Stomach (tissue), 9 donors: ENCODE measurements around the gene NECAB3. TPM values are rescaled to one million over a fixed set of nuclear protein-coding genes. Genes with fewer than 3 reads are reported as not detected.

Experiments used
- DNase-seq, 2 donors: peaks; one replicate each; pipeline versions ENCODE4 v3.0.0 to v3.0.0-alpha.2; 2013 to 2019
- H3K27ac ChIP-seq, 5 donors: fragments of 200-600 bp in 4 of 5; sonication (generic) in 4 of 5; one replicate each; pipeline ENCODE4 v1.5.1; 2013 to 2019; ENCODE audit warnings: mild to moderate bottlenecking in 1 of 5, moderate library complexity in 1 of 5
- H3K27me3 ChIP-seq, 3 donors: fragments of 200-600 bp; sonication (generic); one replicate each; pipeline ENCODE4 v1.5.1; 2017 to 2019; ENCODE audit warnings: mixed run types in 1 of 3
- H3K36me3 ChIP-seq, 4 donors: fragments of 200-600 bp; sonication (generic); 1 replicate in 3 of 4; 2 replicates in 1 of 4; pipeline ENCODE4 v1.5.1; 2016 to 2019
- H3K4me1 ChIP-seq, 4 donors: fragments of 200-600 bp; sonication (generic); one replicate each; pipeline ENCODE4 v1.5.1; 2016 to 2019
- H3K4me3 ChIP-seq, 4 donors: fragments of 200-600 bp; sonication (generic) in 3 of 4; one replicate each; pipeline ENCODE4 v1.5.1; 2016 to 2019; ENCODE audit warnings: mild to moderate bottlenecking in 1 of 4
- H3K9me3 ChIP-seq, 4 donors: fragments of 200-600 bp; sonication (generic); one replicate each; pipeline ENCODE4 v1.5.1; 2016 to 2019
- EP300 ChIP-seq: sonication (generic); formaldehyde crosslinking; IDR thresholded peaks from one replicate; pipeline ENCODE4 v1.6.1; 2017; ENCODE audit warnings: antibody characterized with exemption
- POLR2A ChIP-seq, 4 donors: fragments of 450-650 bp; IDR thresholded peaks; one replicate each; pipeline ENCODE4 v1.6.1; 2016; ENCODE audit warnings: antibody characterized with exemption in 4 of 4, control low read depth in 2 of 4, mild to moderate bottlenecking in 1 of 4, moderate library complexity in 1 of 4
- POLR2AphosphoS5 ChIP-seq, 3 donors: sonication (generic); formaldehyde crosslinking; IDR thresholded peaks; one replicate each; pipeline ENCODE4 v1.6.1; 2016; ENCODE audit warnings: antibody characterized with exemption in 3 of 3
- WGBS, 5 donors: extraction: QIAGEN DNeasy Blood & Tissue Kit in 3 of 5; methylation state at CpG; one replicate each; pipeline versions ENCODE4 v1.1.5 to v1.1.7; 2013 to 2018; 5-methylcytosine and 5-hydroxymethylcytosine counted together
- intact Hi-C: fragments of 100-400 bp; cut with DNase I; formaldehyde crosslinking; loops from one replicate; pipeline ENCODE4 v1.15.1; 2023; ENCODE audit warnings: low total_unique reads
- polyA plus RNA-seq, 3 donors: library from polyadenylated mRNA; stranded (reverse); fragments of 200-250 nt; gene quantifications; one replicate each; pipeline ENCODE4 v1.2.3, GENCODE V29; 2013
- total RNA-seq, 5 donors: library from RNA; depleted of rRNA; stranded (reverse); fragments of >200 nt; gene quantifications; one replicate each; pipeline versions ENCODE4 v1.1.0 to v1.2.3, GENCODE V29; 2014 to 2016
- TF ChIP-seq, protein P1 (sequence below), 7 experiments: fragments of 450-650 bp in 4 of 7; fragments of 200-600 bp in 3 of 7; sonication (generic) in 3 of 7; IDR thresholded peaks; one replicate each; pipeline ENCODE4 v1.5.1; 2016 to 2019; ENCODE audit warnings: antibody characterized with exemption in 7 of 7, control low read depth in 2 of 7, mild to moderate bottlenecking in 1 of 7
- donor health status: healthy with polysubstance abuse.
- donor health status: Bipolar disorder and iron deficiency.
- donor health status: healthy.

NECAB3 gene
- total and polyA plus RNA-seq, 8 donors: 28.1 to 335 (median 68.9) TPM

DNA sequence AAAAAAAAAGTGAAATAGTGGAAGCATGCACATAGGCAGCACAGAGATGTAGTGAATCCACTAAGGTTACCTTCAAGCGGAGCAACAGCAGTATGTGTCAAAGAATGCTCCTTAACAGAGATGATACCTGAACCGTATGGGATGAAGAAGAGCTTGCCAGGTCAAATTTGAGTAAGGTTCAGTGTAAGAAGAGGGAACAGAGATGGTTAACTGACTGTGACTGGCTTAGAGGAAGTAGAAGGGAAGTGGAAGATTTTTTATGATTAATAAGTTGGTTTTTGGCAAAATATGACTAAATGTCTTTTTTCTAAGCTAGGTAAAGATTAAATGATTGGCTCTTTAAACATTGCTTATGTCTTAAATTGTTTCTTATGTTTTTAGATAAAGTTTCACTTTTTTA is 64.7 kb downstream of the NECAB3 start:
- TF ChIP-seq POLR2A (IDR thresholded peaks at IDR 0.05) (no peak), EP300 (no peak), POLR2AphosphoS5 (IDR thresholded peaks at IDR 0.05) (no peak)
- TF ChIP-seq, protein P1, sequence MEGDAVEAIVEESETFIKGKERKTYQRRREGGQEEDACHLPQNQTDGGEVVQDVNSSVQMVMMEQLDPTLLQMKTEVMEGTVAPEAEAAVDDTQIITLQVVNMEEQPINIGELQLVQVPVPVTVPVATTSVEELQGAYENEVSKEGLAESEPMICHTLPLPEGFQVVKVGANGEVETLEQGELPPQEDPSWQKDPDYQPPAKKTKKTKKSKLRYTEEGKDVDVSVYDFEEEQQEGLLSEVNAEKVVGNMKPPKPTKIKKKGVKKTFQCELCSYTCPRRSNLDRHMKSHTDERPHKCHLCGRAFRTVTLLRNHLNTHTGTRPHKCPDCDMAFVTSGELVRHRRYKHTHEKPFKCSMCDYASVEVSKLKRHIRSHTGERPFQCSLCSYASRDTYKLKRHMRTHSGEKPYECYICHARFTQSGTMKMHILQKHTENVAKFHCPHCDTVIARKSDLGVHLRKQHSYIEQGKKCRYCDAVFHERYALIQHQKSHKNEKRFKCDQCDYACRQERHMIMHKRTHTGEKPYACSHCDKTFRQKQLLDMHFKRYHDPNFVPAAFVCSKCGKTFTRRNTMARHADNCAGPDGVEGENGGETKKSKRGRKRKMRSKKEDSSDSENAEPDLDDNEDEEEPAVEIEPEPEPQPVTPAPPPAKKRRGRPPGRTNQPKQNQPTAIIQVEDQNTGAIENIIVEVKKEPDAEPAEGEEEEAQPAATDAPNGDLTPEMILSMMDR (IDR thresholded peaks at IDR 0.05): no peak
- H3K4me1 ChIP-seq: peaks cover 0 to 7% (median 4%) of the 10 kb centered on the region in 4 donors
- DNase-seq: no peak
- H3K9me3 ChIP-seq: no peaks in the 10 kb centered on the region
- H3K27ac ChIP-seq: no peak overlapping the region
- no peaks in the 10 kb centered on the region for H3K27me3 ChIP-seq
- WGBS, 5 donors: 91 to 98% (median 95%) methylated on average over 2 of the region's 2 CpGs
- H3K4me3 ChIP-seq: no peak overlapping the region
- H3K36me3 ChIP-seq: peaks cover 6 to 71% (median 62%) of the 10 kb centered on the region in 4 donors
- intact Hi-C loops: no loop called here

Other genes starting within 250 kb of the NECAB3 start
- gene SNTA1, start 230.7 kb downstream of the NECAB3 start, total RNA-seq: 10 to 100 TPM in 4 of 5 donors, 1 to 10 TPM in 1; 8.8 to 40.8 (median 27.4) TPM
- gene SNTA1, start 230.7 kb downstream of the NECAB3 start, polyA plus RNA-seq: 10 to 100 TPM; 16.0 to 23.5 (median 21.7) TPM
- 10 to 100 TPM; 11.1 to 29.9 (median 14.8) TPM for gene CBFA2T2, start 184.3 kb downstream of the NECAB3 start, total RNA-seq
- 1 to 10 TPM; 2.9 to 5.8 (median 4.0) TPM for gene CBFA2T2, start 184.3 kb downstream of the NECAB3 start, polyA plus RNA-seq
- not detected for gene C20orf144, start 12.1 kb downstream of the NECAB3 start, total RNA-seq
- gene C20orf144, start 12.1 kb downstream of the NECAB3 start, polyA plus RNA-seq: under 1 TPM in 2 of 3 donors, not detected in 1; 0.19 to 0.31 TPM
- 10 to 100 TPM in 1 of 5 donors, 1 to 10 TPM in 3, not detected in 1; 1.1 to 12.3 (median 1.3) TPM for gene ACTL10, start 7.5 kb downstream of the NECAB3 start, total RNA-seq
- gene ACTL10, start 7.5 kb downstream of the NECAB3 start, polyA plus RNA-seq: 1 to 10 TPM; 1.4 to 2.9 (median 2.4) TPM
- gene E2F1, start 12.0 kb upstream of the NECAB3 start, total RNA-seq: 10 to 100 TPM in 2 of 5 donors, 1 to 10 TPM in 3; 2.3 to 24.9 (median 4.2) TPM
- 1 to 10 TPM; 2.3 to 8.1 (median 4.9) TPM for gene E2F1, start 12.0 kb upstream of the NECAB3 start, polyA plus RNA-seq
- 10 to 100 TPM in 2 of 5 donors, 1 to 10 TPM in 2, under 1 TPM in 1; 0.72 to 36.8 (median 6.1) TPM for gene PXMP4, start 45.9 kb upstream of the NECAB3 start, total RNA-seq
- 1 to 10 TPM; 4.0 to 5.9 (median 5.4) TPM for gene PXMP4, start 45.9 kb upstream of the NECAB3 start, polyA plus RNA-seq
- 1 to 10 TPM in 4 of 5 donors, under 1 TPM in 1; 0.58 to 6.2 (median 1.3) TPM for gene ZNF341, start 57.6 kb upstream of the NECAB3 start, total RNA-seq
- gene ZNF341, start 57.6 kb upstream of the NECAB3 start, polyA plus RNA-seq: 1 to 10 TPM; 1.4 to 3.7 (median 2.4) TPM
- 100 to 1,000 TPM in 1 of 5 donors, 10 to 100 TPM in 4; 48.4 to 119 (median 75.0) TPM for gene CHMP4B, start 136.9 kb upstream of the NECAB3 start, total RNA-seq
- gene CHMP4B, start 136.9 kb upstream of the NECAB3 start, polyA plus RNA-seq: 100 to 1,000 TPM; 117 to 166 (median 118) TPM